ENCODE measurements around the gene TTLL6.

TTLL6 gene

GRCh38 chr17:48753794-48754499, 63.1 kb downstream of the TTLL6 start:
- TF ChIP-seq CTCF (IDR thresholded peaks at IDR 0.05; ENCODE audit: low read depth, low read length) = no peak
- no peak for TF ChIP-seq EZH2phosphoT487 (IDR thresholded peaks at IDR 0.05; ENCODE audit: low read depth)
- H3K9me3 ChIP-seq (ENCODE audit: insufficient read depth, low read length) = no peaks in the 10 kb centered on the region
- H3K27ac ChIP-seq (ENCODE audit: low read length) = no peak overlapping the region
- H2AFZ ChIP-seq (ENCODE audit: low read depth, low read length) = no peak overlapping the region
- H3K4me1 ChIP-seq (ENCODE audit: low read length) = peaks cover 17% of the 10 kb centered on the region
- H3K4me3 ChIP-seq (ENCODE audit: low read length) = no peak overlapping the region
- H3K9ac ChIP-seq (ENCODE audit: low read length) = no peak overlapping the region
- H3K27me3 ChIP-seq (ENCODE audit: low read depth, low read length) = peaks cover 5% of the 10 kb centered on the region; the same call in 1 of the 2 replicates
- no peaks in the 10 kb centered on the region for H4K20me1 ChIP-seq (ENCODE audit: insufficient read depth, low read length)
- H3K36me3 ChIP-seq (replicated peaks; ENCODE audit: low read depth, low read length) = no peaks in the 10 kb centered on the region
- no peak overlapping the region for H3K4me2 ChIP-seq (ENCODE audit: low read length)
- no peaks in the 10 kb centered on the region for H3K79me2 ChIP-seq (ENCODE audit: low read length)

- Histone ChIP-seq H3K79me2 (ENCODE audit: low read length) (no peaks in the 10 kb centered on the region), H2AFZ (ENCODE audit: low read depth, low read length) (no peak overlapping the region), H3K4me2 (ENCODE audit: low read length) (no peak overlapping the region), H3K9me3 (ENCODE audit: insufficient read depth, low read length) (no peaks in the 10 kb centered on the region), H3K27ac (ENCODE audit: low read length) (no peak overlapping the region), H3K4me1 (ENCODE audit: low read length) (peaks cover 17% of the 10 kb centered on the region), H3K36me3 (replicated peaks; ENCODE audit: low read depth, low read length) (no peaks in the 10 kb centered on the region), H3K4me3 (ENCODE audit: low read length) (no peak overlapping the region), H3K27me3 (ENCODE audit: low read depth, low read length) (peaks cover 5% of the 10 kb centered on the region), H3K9ac (ENCODE audit: low read length) (no peak overlapping the region), H4K20me1 (ENCODE audit: insufficient read depth, low read length) (no peaks in the 10 kb centered on the region)
- TF ChIP-seq CTCF (IDR thresholded peaks at IDR 0.05; ENCODE audit: low read depth, low read length) (no peak), EZH2phosphoT487 (IDR thresholded peaks at IDR 0.05; ENCODE audit: low read depth) (no peak)
Observed at GRCh38 chr17:48752399-48753288, 64.4 kb downstream of the TTLL6 start.

- peaks cover 5% of the 10 kb centered on the region for H3K27me3 ChIP-seq (ENCODE audit: low read depth, low read length)
- H2AFZ ChIP-seq (ENCODE audit: low read depth, low read length) = no peak overlapping the region
- H4K20me1 ChIP-seq (ENCODE audit: insufficient read depth, low read length) = no peaks in the 10 kb centered on the region
- no peak overlapping the region for H3K9ac ChIP-seq (ENCODE audit: low read length)
- H3K36me3 ChIP-seq (replicated peaks; ENCODE audit: low read depth, low read length) = no peaks in the 10 kb centered on the region
- no peak overlapping the region for H3K4me2 ChIP-seq (ENCODE audit: low read length)
- H3K79me2 ChIP-seq (ENCODE audit: low read length) = no peaks in the 10 kb centered on the region
- H3K4me1 ChIP-seq (ENCODE audit: low read length) = peaks cover 11% of the 10 kb centered on the region
- no peak overlapping the region for H3K4me3 ChIP-seq (ENCODE audit: low read length)
- H3K9me3 ChIP-seq (ENCODE audit: insufficient read depth, low read length) = no peaks in the 10 kb centered on the region
- H3K27ac ChIP-seq (ENCODE audit: low read length) = no peak overlapping the region
- TF ChIP-seq EZH2phosphoT487 (IDR thresholded peaks at IDR 0.05; ENCODE audit: low read depth) (no peak), CTCF (IDR thresholded peaks at IDR 0.05; ENCODE audit: low read depth, low read length) (no peak)
Observed at GRCh38 chr17:48751733-48752398, 65.2 kb downstream of the TTLL6 start.

GRCh38 chr17:48751172-48751571, 65.9 kb downstream of the TTLL6 start:
- H3K36me3 ChIP-seq (replicated peaks; ENCODE audit: low read depth, low read length) = no peaks in the 10 kb centered on the region
- no peaks in the 10 kb centered on the region for H3K79me2 ChIP-seq (ENCODE audit: low read length)
- H3K27me3 ChIP-seq (ENCODE audit: low read depth, low read length) = peaks cover 9% of the 10 kb centered on the region
- peaks cover 6% of the 10 kb centered on the region; the same call in 1 of the 2 replicates for H3K4me1 ChIP-seq (ENCODE audit: low read length)
- H3K4me2 ChIP-seq (ENCODE audit: low read length) = no peak overlapping the region
- no peaks in the 10 kb centered on the region for H4K20me1 ChIP-seq (ENCODE audit: insufficient read depth, low read length)
- no peak overlapping the region for H3K4me3 ChIP-seq (ENCODE audit: low read length)
- H3K9ac ChIP-seq (ENCODE audit: low read length) = no peak overlapping the region
- TF ChIP-seq EZH2phosphoT487 (IDR thresholded peaks at IDR 0.05; ENCODE audit: low read depth) = no peak
- TF ChIP-seq CTCF (IDR thresholded peaks at IDR 0.05; ENCODE audit: low read depth, low read length) = no peak
- H3K27ac ChIP-seq (ENCODE audit: low read length) = no peak overlapping the region
- no peak overlapping the region for H2AFZ ChIP-seq (ENCODE audit: low read depth, low read length)
- H3K9me3 ChIP-seq (ENCODE audit: insufficient read depth, low read length) = no peaks in the 10 kb centered on the region

Data from OCI-LY3 (cell line).